Parathyroid adenoma (tissue), 2 donors: Measurements from ENCODE around the gene SLC48A1.

Source experiments
- H2AFZ ChIP-seq: fragments of 300-600 bp; sonication (generic); one replicate; pipeline ENCODE4 v1.7.0; 2017; ENCODE audit warnings: antibody characterized with exemption, mild to moderate bottlenecking
- H3K27ac ChIP-seq: fragments of 300-600 bp; sonication (generic); one replicate; pipeline ENCODE4 v1.7.0; 2017
- H3K27me3 ChIP-seq: fragments of 300-600 bp; sonication (generic); one replicate; pipeline ENCODE4 v1.7.0; 2017; ENCODE audit warnings: low read length; ENCODE audit not compliant: control insufficient read depth, insufficient read depth
- H3K36me3 ChIP-seq: fragments of 300-600 bp; sonication (generic); one replicate; pipeline ENCODE4 v1.7.0; 2017; ENCODE audit warnings: low read length; ENCODE audit not compliant: control insufficient read depth, insufficient read depth
- H3K4me1 ChIP-seq: fragments of 300-600 bp; sonication (generic); one replicate; pipeline ENCODE4 v1.7.0; 2017; ENCODE audit warnings: control low read depth
- H3K4me2 ChIP-seq: fragments of 300-600 bp; sonication (generic); one replicate; pipeline ENCODE4 v1.7.0; 2017; ENCODE audit warnings: low read length
- H3K4me3 ChIP-seq: fragments of 300-600 bp; sonication (generic); one replicate; pipeline ENCODE4 v1.7.0; 2017; ENCODE audit warnings: low read depth, low read length
- H3K79me2 ChIP-seq: fragments of 300-600 bp; sonication (generic); one replicate; pipeline ENCODE4 v1.7.0; 2017; ENCODE audit warnings: control low read depth
- H3K9ac ChIP-seq: fragments of 300-600 bp; sonication (generic); one replicate; pipeline ENCODE4 v1.7.0; 2017; ENCODE audit warnings: mild to moderate bottlenecking
- H3K9me3 ChIP-seq: fragments of 300-600 bp; sonication (generic); one replicate; pipeline ENCODE4 v1.7.0; 2017; ENCODE audit warnings: low read length; ENCODE audit not compliant: control insufficient read depth
- TF ChIP-seq, protein P1 (sequence below): fragments of 300-600 bp; sonication (generic); IDR thresholded peaks from one replicate; pipeline ENCODE4 v1.7.0; 2017; ENCODE audit warnings: antibody characterized with exemption, mild to moderate bottlenecking
- donor health status: primary hyperparathyroidism.

The SLC48A1 gene

GRCh38 chr12:47742253-47742825, 30.7 kb upstream of the SLC48A1 start:
- peaks cover 6% of the 10 kb centered on the region for H3K79me2 ChIP-seq
- H3K4me1 ChIP-seq: peaks cover 47% of the 10 kb centered on the region
- no peak overlapping the region for H3K4me2 ChIP-seq
- no peak overlapping the region for H2AFZ ChIP-seq
- no peak overlapping the region for H3K4me3 ChIP-seq
- H3K9ac ChIP-seq: no peak overlapping the region
- no peaks in the 10 kb centered on the region for H3K36me3 ChIP-seq
- H3K9me3 ChIP-seq: no peaks in the 10 kb centered on the region
- H3K27ac ChIP-seq: no peak overlapping the region
- H3K27me3 ChIP-seq: no peaks in the 10 kb centered on the region
- TF ChIP-seq, protein P1, sequence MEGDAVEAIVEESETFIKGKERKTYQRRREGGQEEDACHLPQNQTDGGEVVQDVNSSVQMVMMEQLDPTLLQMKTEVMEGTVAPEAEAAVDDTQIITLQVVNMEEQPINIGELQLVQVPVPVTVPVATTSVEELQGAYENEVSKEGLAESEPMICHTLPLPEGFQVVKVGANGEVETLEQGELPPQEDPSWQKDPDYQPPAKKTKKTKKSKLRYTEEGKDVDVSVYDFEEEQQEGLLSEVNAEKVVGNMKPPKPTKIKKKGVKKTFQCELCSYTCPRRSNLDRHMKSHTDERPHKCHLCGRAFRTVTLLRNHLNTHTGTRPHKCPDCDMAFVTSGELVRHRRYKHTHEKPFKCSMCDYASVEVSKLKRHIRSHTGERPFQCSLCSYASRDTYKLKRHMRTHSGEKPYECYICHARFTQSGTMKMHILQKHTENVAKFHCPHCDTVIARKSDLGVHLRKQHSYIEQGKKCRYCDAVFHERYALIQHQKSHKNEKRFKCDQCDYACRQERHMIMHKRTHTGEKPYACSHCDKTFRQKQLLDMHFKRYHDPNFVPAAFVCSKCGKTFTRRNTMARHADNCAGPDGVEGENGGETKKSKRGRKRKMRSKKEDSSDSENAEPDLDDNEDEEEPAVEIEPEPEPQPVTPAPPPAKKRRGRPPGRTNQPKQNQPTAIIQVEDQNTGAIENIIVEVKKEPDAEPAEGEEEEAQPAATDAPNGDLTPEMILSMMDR: peak; percentile 99

DNA sequence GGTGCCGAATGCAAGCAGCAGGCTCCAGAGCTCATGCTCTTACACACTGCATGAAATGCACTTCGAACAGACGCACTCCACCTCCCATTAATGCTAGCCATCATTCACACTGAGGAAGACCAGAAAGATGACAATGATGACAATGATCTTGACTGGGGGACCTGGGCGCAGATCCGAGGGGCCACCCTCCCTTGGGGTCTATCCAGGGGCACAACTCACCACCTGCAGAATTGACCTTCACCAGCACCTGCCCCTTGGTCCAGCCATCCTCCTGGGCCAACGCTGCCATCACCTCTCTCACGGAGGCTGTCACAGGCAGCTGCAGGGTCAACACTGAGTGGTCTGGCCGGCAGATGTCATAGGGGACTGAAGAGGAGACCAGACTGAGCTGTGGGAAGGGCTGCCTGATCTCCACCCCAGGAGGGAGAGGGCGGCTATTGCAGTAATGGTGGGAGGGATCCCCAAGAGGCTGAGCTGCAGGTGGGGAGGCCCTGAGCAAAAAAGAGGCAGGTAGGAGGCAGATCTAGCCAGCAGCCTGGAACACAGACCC, 29.7 kb upstream of the SLC48A1 start:
- no peak overlapping the region for H3K9ac ChIP-seq
- H3K27ac ChIP-seq: peak overlapping the region; percentile 99
- no peak overlapping the region for H3K4me2 ChIP-seq
- H3K9me3 ChIP-seq: no peaks in the 10 kb centered on the region
- no peaks in the 10 kb centered on the region for H3K36me3 ChIP-seq
- peaks cover 38% of the 10 kb centered on the region for H3K4me1 ChIP-seq
- peaks cover 6% of the 10 kb centered on the region for H3K79me2 ChIP-seq
- no peak overlapping the region for H3K4me3 ChIP-seq
- H3K27me3 ChIP-seq: no peaks in the 10 kb centered on the region
- TF ChIP-seq, protein P1: no peak
- no peak overlapping the region for H2AFZ ChIP-seq

- H3K36me3 ChIP-seq: no peaks in the 10 kb centered on the region
- H3K4me3 ChIP-seq: no peak overlapping the region
- no peaks in the 10 kb centered on the region for H3K9me3 ChIP-seq
- H3K79me2 ChIP-seq: peaks cover 6% of the 10 kb centered on the region
- no peak overlapping the region for H2AFZ ChIP-seq
- peak overlapping the region; percentile 10 for H3K9ac ChIP-seq
- H3K4me1 ChIP-seq: peaks cover 38% of the 10 kb centered on the region
- TF ChIP-seq, protein P1: peak; percentile 89
- no peaks in the 10 kb centered on the region for H3K27me3 ChIP-seq
- H3K27ac ChIP-seq: peak overlapping the region; percentile 99
- H3K4me2 ChIP-seq: no peak overlapping the region
Observed at GRCh38 chr12:47744005-47744651, 28.9 kb upstream of the SLC48A1 start.

- H3K4me1 ChIP-seq: peaks cover 42% of the 10 kb centered on the region
- TF ChIP-seq, protein P1: no peak
- no peaks in the 10 kb centered on the region for H3K36me3 ChIP-seq
- H3K27ac ChIP-seq: peak overlapping the region; percentile 99
- H3K4me2 ChIP-seq: peak overlapping the region; percentile 20
- peak overlapping the region; percentile 59 for H3K9ac ChIP-seq
- H3K4me3 ChIP-seq: peak overlapping the region; percentile 3
- H3K9me3 ChIP-seq: no peaks in the 10 kb centered on the region
- no peaks in the 10 kb centered on the region for H3K27me3 ChIP-seq
- H3K79me2 ChIP-seq: peaks cover 6% of the 10 kb centered on the region
- H2AFZ ChIP-seq: peak overlapping the region; percentile 54
Observed at GRCh38 chr12:47744778-47745436, 28.1 kb upstream of the SLC48A1 start.
